Measurements from ENCODE around the gene LCN12. TPM values are rescaled to one million over a fixed set of nuclear protein-coding genes. Genes with fewer than 3 reads are reported as not detected.
A peak's percentile ranks its signal among the peaks of the same experiment; 100 is the strongest.

The LCN12 gene
- total RNA-seq, 1 experiment from 2014 or later = 0.55 TPM

- no peak for TF ChIP-seq CTCF (conservative IDR thresholded peaks at IDR 0.05; ENCODE audit: low read depth, low read length)
- Histone ChIP-seq H4K20me1 (ENCODE audit: low read length) (no peaks in the 10 kb centered on the region), H3K36me3 (ENCODE audit: low read depth, low read length) (no peaks in the 10 kb centered on the region), H3K9ac (ENCODE audit: low read length) (no peak overlapping the region), H3K79me2 (ENCODE audit: low read length) (no peaks in the 10 kb centered on the region), H3K4me2 (ENCODE audit: low read length) (no peak overlapping the region), H3K4me3 (ENCODE audit: low read length) (no peak overlapping the region), H3K27me3 (ENCODE audit: low read length) (no peaks in the 10 kb centered on the region), H3K27ac (ENCODE audit: low read length) (no peak overlapping the region), H3F3A (ENCODE audit: low read length, unreplicated experiment) (no peaks in the 10 kb centered on the region), H3K4me1 (ENCODE audit: insufficient read depth, low read length) (no peaks in the 10 kb centered on the region), H2AFZ (ENCODE audit: low read length) (no peak overlapping the region), H3K9me3 (ENCODE audit: low read length) (no peaks in the 10 kb centered on the region), H3K9me2 (replicated peaks; ENCODE audit: low read length) (no peaks in the 10 kb centered on the region)
- peak; percentile 5 for DNase-seq
- peak; percentile 68 for ATAC-seq
- BruUV-seq (replicated peaks) = no TSS peak
- POLR2A ChIA-PET (ENCODE audit: unreplicated experiment) = no interaction called here
- intact Hi-C loops (cut with micrococcal nuclease) = no loop called here
- CTCF ChIA-PET = interaction anchor here (0.5 to 0.6 kb wide), 2 partner anchors 10 to 73 kb away, joined by 4 to 7 read pairs; no protein-coding TSS in a partner anchor
Observed at GRCh38 chr9:136974817-136975535, 22.9 kb downstream of the LCN12 start.

- Histone ChIP-seq H3K4me3 (ENCODE audit: low read length) (no peak overlapping the region), H3K27me3 (ENCODE audit: low read length) (no peaks in the 10 kb centered on the region), H3K27ac (ENCODE audit: low read length) (no peak overlapping the region), H3K4me1 (ENCODE audit: insufficient read depth, low read length) (no peaks in the 10 kb centered on the region), H2AFZ (ENCODE audit: low read length) (no peak overlapping the region), H3K9ac (ENCODE audit: low read length) (no peak overlapping the region), H3K4me2 (ENCODE audit: low read length) (no peak overlapping the region), H3F3A (ENCODE audit: low read length, unreplicated experiment) (no peaks in the 10 kb centered on the region), H3K36me3 (ENCODE audit: low read depth, low read length) (no peaks in the 10 kb centered on the region), H3K9me2 (replicated peaks; ENCODE audit: low read length) (no peaks in the 10 kb centered on the region), H3K79me2 (ENCODE audit: low read length) (no peaks in the 10 kb centered on the region), H4K20me1 (ENCODE audit: low read length) (no peaks in the 10 kb centered on the region), H3K9me3 (ENCODE audit: low read length) (no peaks in the 10 kb centered on the region)
- POLR2A ChIA-PET (ENCODE audit: unreplicated experiment) = no interaction called here
- no peak for TF ChIP-seq EZH2 (IDR thresholded peaks at IDR 0.05; ENCODE audit: low read length, unreplicated experiment)
- no peak for TF ChIP-seq EZH2phosphoT487 (IDR thresholded peaks at IDR 0.05; ENCODE audit: borderline replicate concordance, low read length)
- no peak for TF ChIP-seq CTCF (conservative IDR thresholded peaks at IDR 0.05; ENCODE audit: low read depth, low read length)
- ATAC-seq = no peak
- intact Hi-C loops (cut with micrococcal nuclease) = no loop called here
- BruUV-seq (replicated peaks) = no TSS peak
- CTCF ChIA-PET = no interaction called here
- DNase-seq = no peak
Observed at GRCh38 chr9:136975644-136976043, 23.6 kb downstream of the LCN12 start.

DNA sequence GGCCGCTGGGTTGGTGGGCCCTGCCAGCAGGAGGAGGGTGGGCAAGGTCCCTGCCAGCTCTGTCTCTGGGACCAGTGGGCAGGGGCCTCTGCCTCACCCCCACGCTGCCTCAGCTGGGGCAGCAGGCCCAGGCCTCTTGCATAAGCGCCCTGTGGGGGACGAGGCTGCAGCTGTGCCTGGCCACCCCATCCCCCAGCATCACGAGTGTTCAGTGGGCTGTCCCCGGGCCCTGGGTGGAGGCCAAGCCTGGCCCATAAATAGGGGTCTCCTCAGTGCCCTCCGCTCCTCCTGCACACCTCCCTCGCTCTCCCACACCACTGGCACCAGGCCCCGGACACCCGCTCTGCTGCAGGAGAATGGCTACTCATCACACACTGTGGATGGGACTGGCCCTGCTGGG lies 25.1 kb downstream of the LCN12 start, which contains the start of gene PTGDS:
TSS of gene PTGDS (plus strand) at position 282 of the 400 bp plus-strand sequence. CDS start at position 357, 75 bp downstream.
- Histone ChIP-seq H3F3A (ENCODE audit: low read length, unreplicated experiment) (no peaks in the 10 kb centered on the region), H3K4me2 (ENCODE audit: low read length) (no peak within 1 kb of the TSS), H3K36me3 (ENCODE audit: low read depth, low read length) (no peaks in the 10 kb centered on the region), H3K27me3 (ENCODE audit: low read length) (no peaks in the 10 kb centered on the region), H2AFZ (ENCODE audit: low read length) (no peak within 1 kb of the TSS), H4K20me1 (ENCODE audit: low read length) (no peaks in the 10 kb centered on the region), H3K4me1 (ENCODE audit: insufficient read depth, low read length) (no peaks in the 10 kb centered on the region), H3K4me3 (ENCODE audit: low read length) (no peak within 1 kb of the TSS), H3K27ac (ENCODE audit: low read length) (no peak within 1 kb of the TSS), H3K79me2 (ENCODE audit: low read length) (no peaks in the 10 kb centered on the region), H3K9ac (ENCODE audit: low read length) (no peak within 1 kb of the TSS), H3K9me3 (ENCODE audit: low read length) (no peaks in the 10 kb centered on the region), H3K9me2 (replicated peaks; ENCODE audit: low read length) (no peaks in the 10 kb centered on the region)
- intact Hi-C loops (cut with micrococcal nuclease) = no loop called here
- CTCF ChIA-PET = no interaction called here
- TF ChIP-seq CTCF (conservative IDR thresholded peaks at IDR 0.05; ENCODE audit: low read depth, low read length) (no peak), EZH2phosphoT487 (IDR thresholded peaks at IDR 0.05; ENCODE audit: borderline replicate concordance, low read length) (no peak), EZH2 (IDR thresholded peaks at IDR 0.05; ENCODE audit: low read length, unreplicated experiment) (no peak)
- no peak for ATAC-seq
- DNase-seq = no peak
- no TSS peak for BruUV-seq (replicated peaks)
- POLR2A ChIA-PET (ENCODE audit: unreplicated experiment) = no interaction called here

All from PC-3 (cell line).